GM19468 (cell line): Measurements from ENCODE around the gene RIMS1.

Source experiments
- ATAC-seq: cut with Tn5 transposase; IDR thresholded peaks from one replicate; pipeline ENCODE4 v1.9.1; 2021; ENCODE audit warnings: mild to moderate bottlenecking, moderate library complexity, moderate number of reproducible peaks; ENCODE audit not compliant: unreplicated experiment; ENCODE audit errors: extremely low read depth

The RIMS1 gene

DNA sequence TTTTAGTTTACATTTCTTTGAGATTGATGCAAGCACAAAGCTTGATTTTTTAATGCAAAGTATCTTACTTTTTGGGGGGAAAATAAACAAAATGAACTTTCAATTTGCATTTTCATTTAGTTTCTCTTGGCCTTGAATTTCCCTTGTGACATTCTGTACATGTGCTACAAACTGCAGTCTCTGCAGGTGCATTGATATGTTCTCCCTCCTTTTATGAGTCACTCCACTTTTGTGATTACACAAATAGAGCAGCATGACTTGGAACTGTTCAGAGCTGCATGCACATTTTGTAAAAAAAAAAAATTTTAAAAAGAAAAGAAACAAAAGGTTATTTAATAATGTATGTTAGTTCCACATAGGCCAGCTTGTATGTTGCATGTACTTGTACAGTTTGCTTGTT is 515.5 kb downstream of the RIMS1 start:
- ATAC-seq, result no peak

DNA sequence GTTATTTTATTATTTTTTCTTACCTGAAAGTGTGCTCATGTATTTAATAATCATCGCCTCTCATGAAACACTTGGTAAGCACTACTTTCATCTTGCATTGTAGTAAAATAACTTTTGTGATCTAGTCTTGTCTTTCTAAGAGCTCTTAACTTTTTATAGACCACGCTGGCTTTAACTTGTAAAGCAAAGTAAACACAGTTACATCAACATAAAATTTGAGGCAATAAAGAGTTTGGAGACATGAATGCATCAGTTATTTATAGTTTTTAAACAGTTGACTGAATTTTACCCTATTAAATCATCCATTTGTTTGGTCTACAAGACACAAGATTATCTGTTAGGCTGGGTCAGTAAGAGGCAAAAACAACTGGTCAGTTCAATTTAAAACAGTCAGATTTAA is 517.1 kb downstream of the RIMS1 start:
- no peak for ATAC-seq

DNA sequence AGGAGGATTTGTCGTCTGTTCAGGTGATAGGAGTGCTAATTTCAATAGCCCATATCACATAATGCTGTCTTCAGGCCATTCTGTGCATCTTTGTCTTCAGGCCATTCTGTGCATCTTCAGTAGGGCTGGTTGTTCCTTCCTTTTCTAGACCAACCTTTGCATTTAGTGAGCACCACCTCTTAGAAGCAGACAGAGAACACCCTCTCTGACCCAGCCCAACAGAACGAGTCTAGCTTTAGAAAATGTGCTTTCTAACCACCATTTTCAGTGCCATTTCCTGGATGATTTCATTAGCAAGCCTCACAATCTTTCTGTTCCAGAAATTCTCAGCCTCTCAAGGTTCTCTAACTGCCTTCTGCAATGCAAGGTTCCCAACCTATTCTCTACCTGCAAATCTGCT is 520.2 kb downstream of the RIMS1 start:
- ATAC-seq, result peak; percentile 30

DNA sequence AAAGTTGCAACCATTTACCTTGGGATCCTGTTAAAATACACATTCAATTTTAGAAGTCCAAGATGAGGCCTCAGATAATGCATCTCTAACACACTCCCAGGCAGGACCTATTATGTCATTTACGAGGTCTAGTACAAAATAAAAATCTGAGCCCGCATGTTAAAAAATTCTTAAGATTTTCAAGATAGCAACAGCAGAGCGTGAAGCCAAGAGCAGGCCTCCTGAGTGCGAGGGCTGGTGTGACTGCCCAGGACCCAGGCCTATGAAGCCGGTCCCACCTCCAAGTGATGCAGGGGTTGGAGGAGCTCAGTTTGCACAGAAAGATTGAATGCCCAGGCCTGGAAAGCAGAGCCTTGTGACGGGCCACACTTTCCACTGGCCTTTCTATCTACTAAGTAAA is 524.4 kb downstream of the RIMS1 start:
- no peak for ATAC-seq

DNA sequence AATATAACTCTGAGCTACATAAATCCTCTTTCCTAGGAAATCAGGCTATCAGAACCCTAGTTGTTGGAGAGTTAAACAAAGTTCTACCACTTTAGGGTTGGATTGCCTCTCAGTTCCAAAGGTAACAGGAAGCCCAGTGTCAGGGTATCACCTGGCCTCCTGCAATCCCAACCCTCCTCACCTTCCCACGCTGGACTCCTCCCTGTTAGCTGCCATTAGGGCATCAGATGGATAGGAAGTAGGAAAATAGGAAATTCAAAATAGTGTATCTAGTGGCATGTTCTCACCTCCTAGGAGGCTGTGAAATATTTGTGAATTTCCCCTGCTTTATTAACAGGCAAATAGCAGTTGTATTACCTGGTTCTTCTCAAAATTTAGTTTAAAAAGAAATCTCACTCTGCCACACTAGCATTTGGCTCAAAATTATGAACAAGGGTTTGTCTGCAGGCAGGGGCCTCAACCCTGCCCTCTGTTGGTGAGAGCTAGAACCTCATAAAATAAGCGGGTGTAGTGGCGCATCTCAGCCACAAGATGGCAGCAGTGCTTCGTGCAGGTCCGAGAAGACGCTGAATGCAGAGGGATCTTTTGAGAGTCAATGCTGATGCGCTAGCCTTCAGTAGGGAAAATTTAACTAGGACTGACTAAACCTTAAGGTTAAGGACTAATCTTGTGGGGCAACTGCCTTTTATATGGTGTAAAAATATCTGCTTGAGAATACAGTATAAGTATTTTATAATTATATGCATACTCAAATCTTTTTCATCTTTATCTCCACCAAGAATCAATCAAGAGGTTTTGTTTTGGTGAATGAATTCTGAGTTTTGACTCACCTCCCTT is 525.7 kb downstream of the RIMS1 start:
- no peak for ATAC-seq

DNA sequence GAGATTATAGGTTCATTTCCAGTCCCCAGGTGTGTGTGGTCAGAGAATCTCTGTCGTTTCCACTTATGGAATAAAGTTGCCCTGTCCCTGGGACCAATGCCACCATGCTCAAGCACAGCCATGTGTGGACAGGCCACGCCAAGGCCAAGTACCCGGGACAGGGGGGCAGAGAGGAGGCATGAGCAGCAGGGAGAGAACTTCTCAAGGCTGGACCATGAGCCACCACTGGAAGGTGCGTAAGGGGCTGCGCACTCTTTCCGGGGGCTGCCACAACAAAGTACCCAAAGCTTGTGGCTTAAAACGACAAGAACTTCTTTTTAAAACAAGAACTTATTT is 526.3 kb downstream of the RIMS1 start:
- ATAC-seq, result no peak

DNA sequence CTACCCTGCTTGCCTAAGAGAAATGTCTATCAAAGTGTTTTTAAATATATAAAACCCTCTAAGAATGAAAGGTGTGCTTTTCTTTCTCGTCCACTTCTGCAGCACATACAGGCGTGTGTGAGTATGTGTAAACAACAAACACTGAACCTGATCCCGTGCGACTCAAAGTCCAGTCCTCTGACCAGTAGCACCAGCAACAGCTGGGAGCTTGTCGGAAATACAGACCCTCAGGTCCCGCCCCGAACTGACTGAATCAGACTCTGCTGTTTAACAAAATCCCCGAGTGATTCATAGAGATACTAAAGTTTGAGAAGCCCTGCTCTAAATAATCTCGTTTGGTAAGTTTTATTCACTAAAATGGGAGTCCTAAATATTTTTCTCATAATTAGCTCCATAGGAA is 527.5 kb downstream of the RIMS1 start:
- no peak for ATAC-seq

DNA sequence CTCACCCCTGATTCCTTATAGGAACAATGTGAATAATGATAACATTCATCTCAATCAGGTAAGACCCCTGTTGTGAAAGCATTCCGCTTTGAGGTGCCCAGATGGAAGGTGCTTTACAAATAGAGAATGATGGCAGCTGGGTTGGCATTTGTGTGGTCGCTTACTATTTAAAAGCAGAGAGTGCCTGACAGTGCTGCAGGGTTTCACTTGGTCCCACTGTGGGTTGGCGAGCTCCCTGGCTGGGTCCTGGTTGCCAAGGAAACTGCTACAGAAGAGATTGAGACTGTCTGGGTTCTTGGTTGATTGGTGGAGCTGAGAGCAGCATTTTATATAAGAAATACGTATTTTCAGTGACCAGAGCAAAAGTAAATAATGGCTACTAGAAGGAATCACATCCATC is 528.3 kb downstream of the RIMS1 start:
- no peak for ATAC-seq

DNA sequence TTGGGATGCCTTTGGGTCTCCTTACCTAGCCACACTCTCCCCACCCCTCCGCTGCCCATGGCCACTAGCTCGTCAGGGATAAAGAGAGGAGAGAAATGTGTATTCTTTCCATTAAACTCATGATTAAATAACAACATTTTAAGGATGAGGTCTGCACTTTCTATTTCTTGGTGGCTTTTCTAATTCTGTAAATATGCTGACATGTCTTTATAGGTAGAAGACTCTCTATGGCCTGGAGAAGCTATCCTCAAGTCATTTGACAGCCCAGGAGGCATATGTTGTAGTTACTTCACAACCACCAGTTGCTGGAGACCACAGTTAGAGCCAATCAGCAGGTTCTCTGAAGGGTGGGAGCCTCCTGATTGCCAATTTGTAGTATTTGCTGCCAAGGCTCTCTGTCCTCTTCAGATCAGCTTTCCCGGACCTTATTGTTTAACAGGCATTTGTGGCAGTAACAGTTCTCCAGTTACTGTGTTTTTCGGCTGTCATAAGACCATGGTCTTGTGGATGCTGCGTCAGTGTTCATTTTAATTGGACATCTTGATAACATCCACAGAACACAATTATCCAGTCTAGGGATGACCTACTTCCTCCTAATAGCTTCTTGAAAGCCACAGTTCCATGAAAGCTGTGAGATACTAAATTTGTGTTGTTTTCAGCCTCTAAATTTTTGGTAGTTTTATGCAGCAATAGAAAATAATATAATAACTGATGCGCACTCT is 530.6 kb downstream of the RIMS1 start:
- ATAC-seq, result no peak

DNA sequence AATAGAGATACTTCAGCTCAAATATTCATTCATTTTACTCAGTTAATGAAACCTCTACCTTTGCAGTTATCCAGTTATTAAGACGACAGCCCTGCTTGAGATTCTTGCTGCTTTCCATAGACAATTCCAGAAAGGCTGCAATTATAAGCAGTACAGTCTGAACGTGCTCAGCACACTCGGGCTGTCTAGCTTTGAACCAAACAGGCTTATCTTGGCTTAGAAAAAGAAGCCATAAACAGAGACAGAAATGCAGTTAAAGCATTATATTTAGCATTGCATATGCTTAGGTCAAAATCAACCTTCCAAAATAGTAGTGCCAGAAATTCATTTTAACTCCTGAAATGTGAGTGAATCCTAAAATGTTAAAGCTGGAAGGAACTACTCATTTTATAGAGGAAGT is 531.4 kb downstream of the RIMS1 start:
- no peak for ATAC-seq

DNA sequence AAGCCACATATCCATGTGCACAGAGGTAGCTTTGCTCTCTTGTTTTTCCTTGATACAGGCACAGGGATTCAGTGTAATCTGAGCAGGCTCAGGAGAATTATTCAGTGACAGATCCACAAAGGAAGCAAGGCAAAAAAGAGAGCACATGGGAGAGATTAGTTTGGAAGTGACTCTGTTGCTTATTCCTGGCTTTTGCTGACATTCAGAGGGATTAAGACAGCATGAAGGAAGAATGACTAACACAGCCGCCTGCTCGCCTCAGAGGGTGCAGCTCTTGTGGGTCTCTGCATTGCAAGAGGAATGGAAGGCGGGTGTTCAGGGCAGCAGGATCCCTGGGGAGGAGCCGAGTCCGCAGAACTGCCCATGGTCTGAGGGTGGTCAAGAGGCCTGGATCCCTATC is 532.1 kb downstream of the RIMS1 start:
- ATAC-seq, result no peak

DNA sequence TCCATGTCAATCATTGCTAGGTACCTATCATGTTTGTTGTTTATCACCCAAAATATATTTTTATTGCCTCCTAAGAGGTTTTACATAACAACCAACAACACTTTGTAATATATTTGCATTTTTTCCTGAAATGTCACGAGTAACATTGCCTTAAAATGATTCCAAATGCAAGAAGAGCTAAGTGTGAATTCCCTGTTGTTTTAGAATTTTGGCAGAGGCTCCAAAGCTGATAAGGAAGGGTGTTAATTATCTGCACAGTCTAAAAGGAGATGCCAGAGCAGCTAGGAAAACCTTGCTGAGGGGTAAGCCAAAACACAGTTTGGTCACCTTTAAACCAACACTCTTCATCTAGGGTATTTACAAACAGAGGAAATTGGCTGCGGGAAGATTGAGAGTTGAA is 533.6 kb downstream of the RIMS1 start:
- no peak for ATAC-seq

DNA sequence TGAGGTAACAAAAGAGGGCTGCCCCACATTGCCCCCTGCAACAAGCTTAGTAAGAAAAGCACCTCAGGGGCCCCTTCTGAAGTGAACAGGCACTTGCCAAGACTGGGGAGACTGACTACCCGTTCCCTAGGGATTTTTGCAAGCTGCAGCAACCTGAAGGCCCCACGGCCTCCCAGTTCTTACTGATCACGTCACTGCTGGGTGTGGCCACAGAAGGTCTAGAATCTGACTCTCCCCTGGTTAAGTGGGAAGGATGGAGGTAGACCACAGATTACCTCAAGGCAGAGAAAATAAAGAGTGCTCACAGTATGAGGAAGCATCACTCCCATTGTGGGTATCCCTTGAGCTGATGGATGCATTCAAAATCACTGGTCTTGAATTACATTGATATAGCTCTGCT is 534.1 kb downstream of the RIMS1 start:
- ATAC-seq, result no peak

DNA sequence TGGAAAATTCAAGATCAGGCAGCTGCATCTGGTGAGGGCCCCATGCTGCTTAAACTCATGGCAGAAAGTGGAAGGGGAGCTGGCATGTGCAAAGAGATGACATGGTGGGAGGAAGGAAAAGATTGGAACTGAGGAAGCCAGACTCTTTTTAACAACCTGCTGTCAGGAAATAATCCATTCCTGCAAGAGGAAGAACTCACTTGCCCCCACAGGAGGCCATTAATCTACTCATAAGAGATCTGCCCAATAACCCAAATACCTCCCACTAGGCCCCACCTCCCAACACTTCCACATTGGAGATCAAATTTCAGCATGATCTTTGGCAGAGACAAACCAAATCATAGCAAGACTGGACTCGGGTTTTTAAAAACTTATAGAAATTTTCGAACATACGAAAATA is 535.0 kb downstream of the RIMS1 start:
- no peak for ATAC-seq

DNA sequence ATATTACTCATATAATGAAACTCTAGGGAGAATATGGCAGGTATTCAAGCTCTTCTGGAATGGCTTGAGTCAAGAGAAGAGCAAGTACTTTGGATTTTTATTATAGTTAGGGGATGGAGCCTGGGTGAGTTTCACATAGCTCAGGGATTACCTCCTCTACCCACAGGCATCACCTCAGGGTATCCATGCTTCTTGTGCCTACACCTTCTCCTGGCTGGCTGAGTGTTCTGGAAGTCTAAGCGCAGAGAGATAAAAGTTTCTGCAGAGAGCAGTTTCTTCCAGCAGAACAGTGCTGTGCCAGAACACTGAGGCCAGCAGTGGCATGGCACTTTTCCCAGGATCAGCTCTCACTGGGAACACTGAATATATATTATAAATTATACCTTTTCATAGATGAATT is 535.8 kb downstream of the RIMS1 start:
- ATAC-seq, result no peak

DNA sequence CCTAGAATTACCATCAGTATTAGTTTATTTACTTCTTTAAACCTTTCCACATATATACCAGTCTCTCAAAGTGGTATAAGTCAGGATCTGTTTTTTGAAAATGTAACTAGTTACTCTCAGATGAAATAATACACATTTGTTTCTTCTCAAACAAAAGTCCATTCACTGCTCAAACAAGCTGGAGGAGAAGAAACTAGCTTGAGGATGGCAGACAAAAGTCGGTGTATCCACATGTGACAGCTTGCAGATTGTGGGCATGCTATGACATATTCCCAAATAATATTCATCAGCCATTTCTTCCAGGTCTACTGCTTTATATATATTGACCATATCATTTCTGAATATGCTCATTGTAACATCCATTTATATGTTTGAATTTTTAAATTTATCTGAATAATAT is 538.1 kb downstream of the RIMS1 start:
- ATAC-seq, result no peak

DNA sequence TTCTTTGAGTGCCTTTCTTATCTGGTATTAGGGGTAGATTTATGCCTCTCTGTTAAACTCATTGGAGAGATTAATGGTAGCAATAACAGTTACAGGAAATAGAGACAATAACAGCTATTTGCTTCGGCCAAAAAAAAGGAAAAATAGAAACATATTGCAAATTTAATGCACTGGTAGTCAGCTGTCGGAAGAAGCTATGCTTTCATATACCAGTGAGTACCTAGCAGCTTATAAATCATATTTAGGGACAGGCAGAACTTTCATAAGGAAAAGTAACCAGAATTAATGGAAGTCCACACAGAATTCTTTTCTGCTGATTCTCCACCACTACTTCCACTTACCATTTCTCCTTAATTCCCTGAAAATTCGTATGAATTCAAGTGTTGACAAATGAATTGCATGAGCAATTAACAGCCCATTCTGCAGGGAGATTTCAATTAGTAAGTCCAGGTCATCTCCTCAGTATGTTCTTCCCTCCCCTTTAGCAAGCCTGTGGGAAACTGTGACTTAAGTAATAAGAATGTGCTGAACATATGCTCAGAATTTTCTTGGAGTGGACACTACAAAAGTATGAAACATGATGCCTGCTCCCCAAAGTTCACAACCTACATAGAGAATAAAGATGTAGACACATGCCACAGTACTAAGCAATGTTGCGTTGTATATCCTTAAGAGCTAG is 538.8 kb downstream of the RIMS1 start:
- ATAC-seq, result no peak

DNA sequence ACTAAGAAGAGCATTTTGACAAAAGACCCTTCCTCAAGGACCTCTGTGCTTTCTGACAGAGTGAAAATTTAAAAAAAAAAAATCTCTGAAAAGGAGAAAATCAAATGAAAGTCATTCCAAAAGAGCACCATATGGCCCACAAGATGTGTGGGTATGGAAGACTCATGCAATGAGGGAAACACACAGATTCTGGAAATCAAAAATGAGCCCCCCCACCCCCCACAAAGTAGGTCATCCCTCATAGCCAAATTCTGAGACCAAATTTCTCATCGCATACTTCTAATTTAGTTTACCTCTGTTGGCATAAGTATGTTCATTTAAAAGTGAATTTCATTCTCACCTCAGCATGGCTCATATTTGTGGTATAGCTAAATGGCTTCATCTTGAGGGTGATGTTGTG is 554.3 kb downstream of the RIMS1 start:
- no peak for ATAC-seq

DNA sequence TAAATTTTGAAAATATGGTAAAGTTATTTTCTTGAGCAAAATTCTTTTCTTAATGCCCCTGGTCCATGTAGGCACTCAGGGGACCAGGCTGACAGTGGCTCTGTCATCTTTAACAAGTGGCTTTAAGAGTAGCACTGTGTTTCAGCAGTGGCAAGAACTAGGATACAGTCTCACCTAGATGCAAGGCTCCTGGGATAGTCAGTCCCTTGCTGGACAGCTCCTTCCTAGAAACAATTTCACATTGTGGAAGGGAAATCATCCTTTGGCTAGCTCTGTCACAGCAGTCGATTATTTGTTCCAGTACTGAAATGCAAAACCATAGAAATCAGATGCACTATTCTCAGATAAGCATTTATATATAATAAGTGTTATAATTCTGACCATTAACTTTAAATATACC is 560.1 kb downstream of the RIMS1 start:
- no peak for ATAC-seq
